Measurements from ENCODE around the gene SPSB4. TPM values are rescaled to one million over a fixed set of nuclear protein-coding genes. Genes with fewer than 3 reads are reported as not detected.

Gene SPSB4
- total and polyA plus RNA-seq, 5 donors from 2014 or later, result not detected

DNA sequence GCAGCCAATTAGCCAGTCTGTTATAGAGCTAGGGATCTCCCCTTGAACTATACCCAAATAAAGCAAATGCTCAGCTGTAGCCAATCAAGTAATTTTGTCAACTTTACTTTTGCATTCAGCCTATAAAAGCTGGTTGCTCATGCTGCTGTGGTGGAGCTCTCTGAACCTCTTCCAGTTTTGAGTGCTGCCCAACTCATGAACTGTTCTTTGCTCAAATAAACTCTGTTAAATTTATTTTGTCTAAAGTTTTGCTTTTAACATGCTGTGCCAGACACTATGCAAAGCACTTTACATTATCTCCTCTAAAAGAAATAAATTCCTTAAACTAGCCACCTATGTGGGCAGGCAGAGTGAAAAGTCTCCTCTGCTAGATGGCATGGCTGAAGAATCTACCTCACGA, 128.8 kb downstream of the SPSB4 start:
- Mint-ChIP-seq H3K9me3 (peaks cover 0 to 15% (median 0%) of the 10 kb centered on the region in 7 donors), H3K4me3 (no peak overlapping the region), H3K36me3 (no peaks in the 10 kb centered on the region), H3K27me3 (peaks cover 30% of the 10 kb centered on the region), H3K27ac (no peak overlapping the region), H3K4me1 (no peaks in the 10 kb centered on the region)
- no peak overlapping the region for H3K4me3 ChIP-seq (ENCODE audit: low read depth, low read length)
- peaks cover 2 to 6% of the 10 kb centered on the region in 2 experiments for H3K9me3 ChIP-seq (ENCODE audit: control insufficient read depth in 2 of 2, low read length in 2 of 2)
- no peak overlapping the region for H3K27ac ChIP-seq (ENCODE audit: insufficient read depth, low read length, poor library complexity, severe bottlenecking)
- H3K27me3 ChIP-seq (ENCODE audit: control insufficient read depth, insufficient read depth, low read length), result peaks cover 10% of the 10 kb centered on the region
- no peak for ATAC-seq (ENCODE audit: low read depth in 2 of 2)
- H3K4me1 ChIP-seq (ENCODE audit: control insufficient read depth, insufficient read depth, low read length, poor library complexity, severe bottlenecking), result no peaks in the 10 kb centered on the region
- H3K36me3 ChIP-seq (ENCODE audit: control insufficient read depth, insufficient read depth, low read length), result no peaks in the 10 kb centered on the region
- DNase-seq, result no peak

DNA sequence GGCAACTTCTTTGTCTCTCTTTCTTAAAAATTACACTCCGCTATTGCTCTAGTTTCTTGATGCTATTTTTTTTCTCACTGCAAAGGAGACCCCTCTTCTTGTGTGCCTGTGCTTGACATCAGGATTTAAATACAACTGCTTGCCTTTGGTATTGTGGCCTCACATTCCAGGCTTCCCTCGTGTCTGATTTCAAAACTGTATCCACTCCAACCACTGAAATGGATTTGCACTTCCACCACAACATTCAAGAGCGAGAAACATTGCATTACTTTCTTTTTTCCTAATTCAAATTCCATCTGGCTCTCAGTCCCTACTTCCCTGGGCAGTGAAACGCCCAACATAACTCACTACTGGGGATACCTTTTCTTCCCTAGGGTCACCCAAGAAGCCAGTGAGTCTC, 130.0 kb downstream of the SPSB4 start:
- H3K36me3 ChIP-seq (ENCODE audit: control insufficient read depth, insufficient read depth, low read length), result no peaks in the 10 kb centered on the region
- DNase-seq (no peak), ATAC-seq (ENCODE audit: low read depth in 2 of 2) (no peak)
- no peak overlapping the region for H3K27ac ChIP-seq (ENCODE audit: insufficient read depth, low read length, poor library complexity, severe bottlenecking)
- Mint-ChIP-seq H3K27me3 (peaks cover 30% of the 10 kb centered on the region), H3K27ac (no peak overlapping the region), H3K4me1 (no peaks in the 10 kb centered on the region), H3K36me3 (no peaks in the 10 kb centered on the region), H3K9me3 (peaks cover 0 to 15% (median 0%) of the 10 kb centered on the region in 7 donors), H3K4me3 (no peak overlapping the region)
- H3K9me3 ChIP-seq (ENCODE audit: control insufficient read depth in 2 of 2, low read length in 2 of 2), result peaks cover 2 to 6% of the 10 kb centered on the region in 2 experiments
- H3K27me3 ChIP-seq (ENCODE audit: control insufficient read depth, insufficient read depth, low read length), result peaks cover 10% of the 10 kb centered on the region
- H3K4me1 ChIP-seq (ENCODE audit: control insufficient read depth, insufficient read depth, low read length, poor library complexity, severe bottlenecking), result no peaks in the 10 kb centered on the region
- no peak overlapping the region for H3K4me3 ChIP-seq (ENCODE audit: low read depth, low read length)

- Histone ChIP-seq H3K36me3 (ENCODE audit: control insufficient read depth, insufficient read depth, low read length) (no peaks in the 10 kb centered on the region), H3K4me3 (ENCODE audit: low read depth, low read length) (no peak overlapping the region), H3K9me3 (ENCODE audit: control insufficient read depth in 2 of 2, low read length in 2 of 2) (peaks cover 2 to 6% of the 10 kb centered on the region in 2 experiments), H3K27ac (ENCODE audit: insufficient read depth, low read length, poor library complexity, severe bottlenecking) (no peak overlapping the region), H3K4me1 (ENCODE audit: control insufficient read depth, insufficient read depth, low read length, poor library complexity, severe bottlenecking) (no peaks in the 10 kb centered on the region), H3K27me3 (ENCODE audit: control insufficient read depth, insufficient read depth, low read length) (peaks cover 10% of the 10 kb centered on the region)
- Mint-ChIP-seq H3K27ac (no peak overlapping the region), H3K4me1 (no peaks in the 10 kb centered on the region), H3K4me3 (no peak overlapping the region), H3K36me3 (no peaks in the 10 kb centered on the region), H3K9me3 (peaks cover 0 to 15% (median 1%) of the 10 kb centered on the region in 7 donors), H3K27me3 (peaks cover 30% of the 10 kb centered on the region)
- DNase-seq, result no peak
- ATAC-seq (ENCODE audit: low read depth in 2 of 2), result no peak
Measured at GRCh38 chr3:141181819-141182218, 130.7 kb downstream of the SPSB4 start.

DNA sequence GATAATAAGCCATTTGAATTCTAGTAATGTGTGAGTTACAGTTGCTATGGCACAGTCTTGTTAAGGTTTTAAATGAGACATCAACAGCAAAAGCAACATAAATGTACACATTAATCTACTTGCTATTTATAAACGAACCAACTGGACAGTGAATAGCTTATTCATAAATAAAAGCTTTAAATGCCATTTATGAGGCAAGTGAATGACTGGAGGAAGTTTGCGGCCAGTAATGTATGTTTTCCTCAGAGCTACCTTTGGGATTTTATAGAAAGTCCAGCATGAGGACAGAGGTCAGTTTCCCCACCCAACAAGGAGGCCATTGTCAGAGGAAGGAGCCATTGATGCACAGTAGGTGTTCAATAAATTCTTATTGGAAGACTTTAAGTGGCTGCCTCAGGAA, 132.5 kb downstream of the SPSB4 start:
- H3K36me3 Mint-ChIP-seq, result no peaks in the 10 kb centered on the region
- ATAC-seq (ENCODE audit: low read depth in 2 of 2), result no peak

DNA sequence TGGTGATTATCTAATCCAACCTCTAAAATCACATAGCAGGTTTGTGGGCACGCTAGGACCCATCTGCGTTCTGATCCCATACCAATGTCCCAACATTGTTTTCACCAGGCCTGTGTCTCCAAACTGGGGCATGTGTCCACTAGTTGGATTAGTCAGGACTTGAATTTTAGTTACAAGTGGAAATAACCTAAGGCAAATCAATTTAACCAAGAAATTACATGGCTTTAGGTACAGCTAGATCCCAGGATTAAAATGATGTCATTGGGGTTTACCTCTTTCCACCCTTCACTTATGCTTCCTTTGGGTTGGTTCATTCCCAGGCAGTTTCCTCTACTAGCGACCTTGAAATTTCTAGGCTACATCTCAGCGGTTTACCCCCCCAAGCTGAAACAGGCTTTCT, 133.3 kb downstream of the SPSB4 start:
- no peak for ATAC-seq (ENCODE audit: low read depth in 2 of 2)
- no peaks in the 10 kb centered on the region for H3K36me3 ChIP-seq (ENCODE audit: control insufficient read depth, insufficient read depth, low read length)
- no peaks in the 10 kb centered on the region for H3K36me3 Mint-ChIP-seq

More for the DNA sequence above, 132.5 kb downstream of the SPSB4 start:
- no peak overlapping the region for H3K27ac Mint-ChIP-seq
- H3K4me1 Mint-ChIP-seq, result no peaks in the 10 kb centered on the region
- peaks cover 10% of the 10 kb centered on the region for H3K27me3 ChIP-seq (ENCODE audit: control insufficient read depth, insufficient read depth, low read length)
- H3K4me1 ChIP-seq (ENCODE audit: control insufficient read depth, insufficient read depth, low read length, poor library complexity, severe bottlenecking), result no peaks in the 10 kb centered on the region
- H3K36me3 ChIP-seq (ENCODE audit: control insufficient read depth, insufficient read depth, low read length), result no peaks in the 10 kb centered on the region
- H3K4me3 ChIP-seq (ENCODE audit: low read depth, low read length), result no peak overlapping the region
- peaks cover 2 to 6% of the 10 kb centered on the region in 2 experiments for H3K9me3 ChIP-seq (ENCODE audit: control insufficient read depth in 2 of 2, low read length in 2 of 2)
- peaks cover 31% of the 10 kb centered on the region for H3K27me3 Mint-ChIP-seq
- no peak for DNase-seq
- no peak overlapping the region for H3K4me3 Mint-ChIP-seq
- no peak overlapping the region for H3K27ac ChIP-seq (ENCODE audit: insufficient read depth, low read length, poor library complexity, severe bottlenecking)
- H3K9me3 Mint-ChIP-seq, result peaks cover 0 to 15% (median 2%) of the 10 kb centered on the region in 7 donors

GRCh38 chr3:141191097-141191749, 140.1 kb downstream of the SPSB4 start:
- Mint-ChIP-seq H3K4me3 (no peak overlapping the region), H3K4me1 (peaks cover 0 to 10% (median 3%) of the 10 kb centered on the region in 4 donors), H3K27ac (no peak overlapping the region), H3K36me3 (no peaks in the 10 kb centered on the region), H3K27me3 (peaks cover 41% of the 10 kb centered on the region), H3K9me3 (peaks cover 0 to 3% (median 0%) of the 10 kb centered on the region in 7 donors)
- ATAC-seq (ENCODE audit: low read depth in 2 of 2) (no peak), DNase-seq (no peak)
- Histone ChIP-seq H3K4me1 (ENCODE audit: control insufficient read depth, insufficient read depth, low read length, poor library complexity, severe bottlenecking) (peaks cover 3% of the 10 kb centered on the region), H3K36me3 (ENCODE audit: control insufficient read depth, insufficient read depth, low read length) (no peaks in the 10 kb centered on the region), H3K4me3 (ENCODE audit: low read depth, low read length) (no peak overlapping the region), H3K9me3 (ENCODE audit: control insufficient read depth in 2 of 2, low read length in 2 of 2) (no peaks in the 10 kb centered on the region), H3K27me3 (ENCODE audit: control insufficient read depth, insufficient read depth, low read length) (peaks cover 6% of the 10 kb centered on the region), H3K27ac (ENCODE audit: insufficient read depth, low read length, poor library complexity, severe bottlenecking) (no peak overlapping the region)

More for the DNA sequence above, 133.3 kb downstream of the SPSB4 start:
- peaks cover 0 to 13% (median 1%) of the 10 kb centered on the region in 7 donors for H3K9me3 Mint-ChIP-seq
- Histone ChIP-seq H3K4me3 (ENCODE audit: low read depth, low read length) (no peak overlapping the region), H3K4me1 (ENCODE audit: control insufficient read depth, insufficient read depth, low read length, poor library complexity, severe bottlenecking) (no peaks in the 10 kb centered on the region), H3K27me3 (ENCODE audit: control insufficient read depth, insufficient read depth, low read length) (peaks cover 10% of the 10 kb centered on the region), H3K27ac (ENCODE audit: insufficient read depth, low read length, poor library complexity, severe bottlenecking) (no peak overlapping the region), H3K9me3 (ENCODE audit: control insufficient read depth in 2 of 2, low read length in 2 of 2) (peaks cover 2 to 6% of the 10 kb centered on the region in 2 experiments)
- no peak overlapping the region for H3K27ac Mint-ChIP-seq
- H3K4me1 Mint-ChIP-seq, result no peaks in the 10 kb centered on the region
- H3K27me3 Mint-ChIP-seq, result peaks cover 34% of the 10 kb centered on the region
- no peak overlapping the region for H3K4me3 Mint-ChIP-seq
- DNase-seq, result no peak

DNA sequence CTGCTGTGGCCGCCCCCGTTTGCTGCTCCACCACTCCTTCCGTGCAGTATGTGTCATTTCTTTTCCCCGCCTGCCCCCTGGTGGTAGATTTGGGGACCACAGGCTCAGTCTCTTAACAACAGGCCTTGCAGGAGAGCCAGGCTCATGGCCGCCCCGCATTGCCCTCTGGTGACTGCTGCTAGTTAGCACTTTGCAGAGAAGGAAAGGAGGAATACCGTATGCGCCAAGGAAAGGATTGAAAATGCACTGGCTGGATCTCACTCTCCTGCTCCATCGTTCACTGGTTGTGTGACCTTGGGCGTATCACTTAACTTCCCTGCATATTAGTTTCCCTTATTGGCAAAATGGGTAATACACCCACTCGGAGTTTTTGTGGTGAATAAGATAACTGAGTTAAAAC, 141.2 kb downstream of the SPSB4 start:
- peak; percentile 100 for ATAC-seq (ENCODE audit: low read depth in 2 of 2)
- Histone ChIP-seq H3K36me3 (ENCODE audit: control insufficient read depth, insufficient read depth, low read length) (no peaks in the 10 kb centered on the region), H3K27ac (ENCODE audit: insufficient read depth, low read length, poor library complexity, severe bottlenecking) (no peak overlapping the region), H3K4me3 (ENCODE audit: low read depth, low read length) (no peak overlapping the region), H3K27me3 (ENCODE audit: control insufficient read depth, insufficient read depth, low read length) (peaks cover 8% of the 10 kb centered on the region), H3K4me1 (ENCODE audit: control insufficient read depth, insufficient read depth, low read length, poor library complexity, severe bottlenecking) (peaks cover 3% of the 10 kb centered on the region), H3K9me3 (ENCODE audit: control insufficient read depth in 2 of 2, low read length in 2 of 2) (peaks cover 0 to 3% of the 10 kb centered on the region in 2 experiments)
- peak overlapping the region in 2 of 3 donors; percentile 12 to 17 for H3K27ac Mint-ChIP-seq
- H3K4me3 Mint-ChIP-seq, result no peak overlapping the region
- peaks cover 0 to 10% (median 3%) of the 10 kb centered on the region in 4 donors for H3K4me1 Mint-ChIP-seq
- DNase-seq, result peak; percentile 84 to 93 (median 91)
- peaks cover 52% of the 10 kb centered on the region for H3K27me3 Mint-ChIP-seq
- peaks cover 0 to 3% (median 1%) of the 10 kb centered on the region in 7 donors for H3K9me3 Mint-ChIP-seq
- H3K36me3 Mint-ChIP-seq, result no peaks in the 10 kb centered on the region
